Gastrocnemius medialis (tissue), 4 donors: Measurements from ENCODE around the gene MFSD6. TPM values are rescaled to one million over a fixed set of nuclear protein-coding genes. Genes with fewer than 3 reads are reported as not detected.

ENCODE experiments used
- ATAC-seq, 2 donors: fragments of 150-250 bp; one replicate each; pipeline ENCODE4 v1.9.1; 2016
- DNase-seq, 2 donors: peaks; one replicate each; pipeline ENCODE4 v3.0.0-alpha.2; 2019
- H3K27ac ChIP-seq, 4 donors: fragments of 200-600 bp; sonication (generic); 1 replicate in 1 of 4; 2 replicates in 3 of 4; pipeline ENCODE4 v1.5.1; 2016 to 2018; ENCODE audit warnings: mild to moderate bottlenecking in 2 of 4, moderate library complexity in 1 of 4
- H3K27me3 ChIP-seq, 3 donors: fragments of 200-600 bp; sonication (generic) in 2 of 3; 1 replicate in 1 of 3; 2 replicates in 2 of 3; pipeline versions ENCODE4 v1.5.1 to v1.6.0; 2016 to 2019; ENCODE audit warnings: mild to moderate bottlenecking in 1 of 3, moderate library complexity in 1 of 3
- H3K36me3 ChIP-seq, 2 donors: fragments of 200-600 bp; sonication (generic) in 1 of 2; one replicate each; pipeline ENCODE4 v1.5.1; 2017 to 2018
- H3K4me1 ChIP-seq, 2 donors: fragments of 200-600 bp; sonication (generic) in 1 of 2; one replicate each; pipeline ENCODE4 v1.5.1; 2016 to 2017; ENCODE audit warnings: mild to moderate bottlenecking in 2 of 2
- H3K4me3 ChIP-seq, 4 donors: fragments of 200-600 bp; sonication (generic) in 3 of 4; 1 replicate in 1 of 4; 2 replicates in 3 of 4; pipeline ENCODE4 v1.5.1; 2016 to 2019; ENCODE audit warnings: mild to moderate bottlenecking in 2 of 4
- H3K9me3 ChIP-seq, 3 donors: fragments of 200-600 bp; sonication (generic) in 2 of 3; 1 replicate in 1 of 3; 2 replicates in 2 of 3; pipeline ENCODE4 v1.5.1; 2016 to 2019
- POLR2A ChIP-seq, 2 donors: fragments of 450-650 bp; IDR thresholded peaks; one replicate each; pipeline ENCODE4 v1.6.1; 2017; ENCODE audit warnings: antibody characterized with exemption in 2 of 2, mild to moderate bottlenecking in 2 of 2, moderate library complexity in 2 of 2
- in situ Hi-C, 4 donors: fragments of 200-750 bp; cut with MboI; loops; one replicate each; pipeline versions ENCODE4 v1.15.0 to v1.8.0; 2017; ENCODE audit warnings: low sequenced_read_pairs in 4 of 4
- intact Hi-C: fragments of 100-400 bp; cut with DNase I; formaldehyde crosslinking; loops from one replicate; pipeline ENCODE4 v1.15.1; 2023; ENCODE audit warnings: low total_unique reads
- total RNA-seq, 4 donors: library from RNA; depleted of rRNA; stranded (reverse); fragments of >200 nt; gene quantifications; one replicate each; pipeline versions ENCODE4 v1.1.0 to v1.2.3, GENCODE V29; 2016
- TF ChIP-seq, protein P1 (sequence below), 5 experiments: fragments of 450-650 bp in 3 of 5; fragments of 200-600 bp in 2 of 5; sonication (generic) in 2 of 5; IDR thresholded peaks in 4 of 5; conservative IDR thresholded peaks in 1 of 5; 1 replicate in 4 of 5; 2 replicates in 1 of 5; pipeline ENCODE4 v1.5.1; 2016 to 2019; ENCODE audit warnings: antibody characterized with exemption in 5 of 5, mild to moderate bottlenecking in 3 of 5, moderate library complexity in 3 of 5

Gene MFSD6
- total RNA-seq, 4 donors from 2014 or later, result 9.3 to 20.3 (median 12.5) TPM

DNA sequence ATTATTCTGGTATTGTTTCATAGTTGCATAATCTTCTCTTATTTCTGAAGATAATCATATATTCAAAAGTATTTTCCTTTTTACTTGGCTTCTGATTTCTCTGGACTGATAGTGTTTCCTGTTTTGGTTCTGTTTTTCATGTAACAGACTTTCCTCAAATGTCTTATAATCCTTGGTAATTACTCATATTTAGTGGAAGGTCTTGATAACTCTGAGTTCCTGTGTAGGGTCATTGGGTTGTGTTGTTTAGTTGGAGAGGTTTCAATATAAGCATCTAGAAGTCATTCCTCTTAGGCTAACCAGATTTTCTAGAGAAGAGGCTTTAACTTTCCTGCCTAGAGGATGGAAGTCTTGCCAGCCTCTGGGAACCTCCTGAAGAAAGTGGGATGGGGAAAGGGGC lies 23.8 kb downstream of the MFSD6 start:
- intact Hi-C loops, result no loop called here
- no peak for TF ChIP-seq POLR2A (IDR thresholded peaks at IDR 0.05)
- ATAC-seq, result no peak
- Histone ChIP-seq H3K36me3 (peaks cover 0 to 8% of the 10 kb centered on the region in 2 donors), H3K4me1 (peaks cover 0 to 5% of the 10 kb centered on the region in 2 donors), H3K9me3 (no peaks in the 10 kb centered on the region), H3K27ac (no peak overlapping the region), H3K4me3 (no peak overlapping the region), H3K27me3 (no peaks in the 10 kb centered on the region)
- DNase-seq, result no peak
- in situ Hi-C loops, result no loop called here

DNA sequence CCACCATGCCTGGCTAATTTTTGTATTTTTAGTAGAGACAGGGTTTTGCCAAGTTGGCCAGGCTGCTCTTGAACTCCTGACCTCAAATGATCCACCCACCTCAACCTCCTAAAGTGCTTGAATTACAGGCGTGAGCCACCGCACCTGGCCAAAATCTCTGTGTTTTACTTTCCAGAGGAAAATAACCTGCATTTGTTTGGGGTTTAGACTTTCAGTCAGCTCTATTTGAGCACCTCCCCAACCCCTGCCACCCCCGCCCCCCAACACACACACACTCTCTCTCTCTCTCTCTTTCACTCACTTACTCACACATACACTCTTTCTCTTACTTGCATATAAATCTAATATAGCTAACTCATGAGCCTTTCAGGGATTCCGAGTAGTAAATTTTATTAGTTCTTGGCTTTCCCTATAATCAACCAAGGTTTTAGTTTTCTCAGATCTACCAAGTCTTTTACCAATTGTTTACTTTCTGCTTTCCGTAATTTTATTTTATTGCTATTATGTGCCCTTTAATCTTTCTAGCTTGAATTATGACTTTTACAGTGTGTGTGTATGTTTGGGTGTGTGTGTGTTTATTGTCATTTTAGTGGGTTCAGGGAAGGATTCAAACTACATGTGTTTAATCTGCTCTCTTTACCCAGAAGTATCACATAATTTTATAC lies 24.5 kb downstream of the MFSD6 start:
- Histone ChIP-seq H3K4me3 (no peak overlapping the region), H3K27ac (no peak overlapping the region), H3K36me3 (peaks cover 0 to 10% of the 10 kb centered on the region in 2 donors), H3K4me1 (peaks cover 0 to 5% of the 10 kb centered on the region in 2 donors), H3K27me3 (no peaks in the 10 kb centered on the region), H3K9me3 (no peaks in the 10 kb centered on the region)
- TF ChIP-seq POLR2A (IDR thresholded peaks at IDR 0.05), result no peak
- TF ChIP-seq, protein P1, sequence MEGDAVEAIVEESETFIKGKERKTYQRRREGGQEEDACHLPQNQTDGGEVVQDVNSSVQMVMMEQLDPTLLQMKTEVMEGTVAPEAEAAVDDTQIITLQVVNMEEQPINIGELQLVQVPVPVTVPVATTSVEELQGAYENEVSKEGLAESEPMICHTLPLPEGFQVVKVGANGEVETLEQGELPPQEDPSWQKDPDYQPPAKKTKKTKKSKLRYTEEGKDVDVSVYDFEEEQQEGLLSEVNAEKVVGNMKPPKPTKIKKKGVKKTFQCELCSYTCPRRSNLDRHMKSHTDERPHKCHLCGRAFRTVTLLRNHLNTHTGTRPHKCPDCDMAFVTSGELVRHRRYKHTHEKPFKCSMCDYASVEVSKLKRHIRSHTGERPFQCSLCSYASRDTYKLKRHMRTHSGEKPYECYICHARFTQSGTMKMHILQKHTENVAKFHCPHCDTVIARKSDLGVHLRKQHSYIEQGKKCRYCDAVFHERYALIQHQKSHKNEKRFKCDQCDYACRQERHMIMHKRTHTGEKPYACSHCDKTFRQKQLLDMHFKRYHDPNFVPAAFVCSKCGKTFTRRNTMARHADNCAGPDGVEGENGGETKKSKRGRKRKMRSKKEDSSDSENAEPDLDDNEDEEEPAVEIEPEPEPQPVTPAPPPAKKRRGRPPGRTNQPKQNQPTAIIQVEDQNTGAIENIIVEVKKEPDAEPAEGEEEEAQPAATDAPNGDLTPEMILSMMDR (IDR thresholded peaks at IDR 0.05 in 4 of 5, conservative IDR thresholded peaks at IDR 0.05 in 1 of 5), result no peak
- ATAC-seq (no peak), DNase-seq (no peak)
- in situ Hi-C loops (no loop called here), intact Hi-C loops (no loop called here)

DNA sequence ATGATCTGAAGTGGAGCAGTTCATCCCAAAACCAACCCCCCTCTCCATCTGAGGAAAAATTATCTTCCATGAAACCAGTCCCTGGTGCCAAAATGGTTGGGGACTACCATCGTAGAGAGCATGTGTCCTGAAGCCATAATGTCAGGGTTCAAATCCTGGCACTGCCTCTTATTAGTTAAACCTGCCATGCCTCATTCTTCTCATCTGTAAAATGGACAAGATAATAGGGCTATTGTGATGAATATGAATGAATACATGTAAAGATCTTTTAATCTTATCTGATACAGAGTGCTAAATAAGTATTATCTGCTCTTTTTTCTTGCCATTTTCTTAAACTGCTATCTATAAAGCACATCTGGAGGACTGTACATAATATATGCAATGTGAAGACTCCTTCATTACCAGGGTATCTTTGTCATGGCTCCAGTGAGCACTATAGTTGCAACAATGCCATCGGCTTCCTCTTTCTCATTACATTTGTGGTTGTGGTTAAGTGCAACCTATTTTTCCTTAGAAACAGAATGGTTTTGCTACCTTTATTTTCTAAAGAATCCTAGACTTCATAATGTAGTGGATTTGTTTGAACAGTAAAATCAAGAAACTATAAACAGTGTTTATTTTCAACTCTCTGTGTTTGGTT lies 27.0 kb downstream of the MFSD6 start:
- in situ Hi-C loops (no loop called here), intact Hi-C loops (no loop called here)
- Histone ChIP-seq H3K36me3 (peaks cover 0 to 10% of the 10 kb centered on the region in 2 donors), H3K27ac (no peak overlapping the region), H3K4me3 (no peak overlapping the region), H3K27me3 (no peaks in the 10 kb centered on the region), H3K9me3 (no peaks in the 10 kb centered on the region), H3K4me1 (peaks cover 0 to 5% of the 10 kb centered on the region in 2 donors)
- TF ChIP-seq, protein P1 (IDR thresholded peaks at IDR 0.05 in 4 of 5, conservative IDR thresholded peaks at IDR 0.05 in 1 of 5), result no peak
- no peak for TF ChIP-seq POLR2A (IDR thresholded peaks at IDR 0.05)
- no peak for DNase-seq
- ATAC-seq, result no peak

DNA sequence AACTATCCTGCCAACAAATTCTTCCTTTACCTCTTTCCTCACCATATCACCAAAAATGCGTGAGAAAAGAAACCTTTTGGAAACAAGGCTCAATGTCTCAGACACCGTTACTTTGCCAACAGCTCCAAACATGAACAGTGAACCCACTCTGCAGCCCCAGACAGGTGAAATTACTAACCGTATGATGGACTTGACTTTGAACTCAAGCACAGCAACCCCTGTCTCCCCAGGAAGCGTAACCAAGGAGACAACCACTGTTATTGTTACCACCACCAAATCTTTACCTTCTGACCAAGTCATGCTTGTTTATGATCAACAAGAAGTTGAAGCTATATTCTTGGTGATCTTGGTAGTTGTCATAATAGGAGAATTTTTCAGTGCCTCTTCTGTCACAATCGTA lies 28.4 kb downstream of the MFSD6 start:
- no peak for ATAC-seq
- Histone ChIP-seq H3K9me3 (no peaks in the 10 kb centered on the region), H3K4me3 (no peak overlapping the region), H3K36me3 (peaks cover 0 to 10% of the 10 kb centered on the region in 2 donors), H3K27me3 (no peaks in the 10 kb centered on the region), H3K4me1 (peaks cover 0 to 5% of the 10 kb centered on the region in 2 donors), H3K27ac (no peak overlapping the region)
- in situ Hi-C loops, result no loop called here
- DNase-seq, result no peak
- intact Hi-C loops, result no loop called here
- no peak for TF ChIP-seq POLR2A (IDR thresholded peaks at IDR 0.05)
- TF ChIP-seq, protein P1 (IDR thresholded peaks at IDR 0.05 in 4 of 5, conservative IDR thresholded peaks at IDR 0.05 in 1 of 5), result no peak

DNA sequence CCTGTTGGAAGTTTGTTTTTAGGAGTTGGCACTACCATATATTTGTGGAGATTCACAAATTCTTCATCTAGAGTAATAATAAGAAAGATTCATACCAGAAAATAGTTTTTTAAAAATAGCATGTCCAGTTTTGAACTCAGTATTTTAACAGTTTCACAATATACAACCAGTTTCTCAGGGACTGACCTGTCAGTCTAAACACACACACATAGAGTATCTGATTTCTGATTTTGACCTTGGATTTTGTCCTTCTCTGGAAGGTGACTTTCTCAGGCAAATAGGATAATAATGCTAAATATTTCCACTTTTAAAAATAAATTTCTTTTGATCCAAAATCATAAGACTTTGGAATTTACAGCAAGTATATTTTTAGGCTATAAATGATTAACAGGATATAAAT lies 32.0 kb downstream of the MFSD6 start:
- in situ Hi-C loops, result no loop called here
- Histone ChIP-seq H3K9me3 (no peaks in the 10 kb centered on the region), H3K4me1 (peaks cover 0 to 5% of the 10 kb centered on the region in 2 donors), H3K36me3 (peaks cover 0 to 10% of the 10 kb centered on the region in 2 donors), H3K27ac (no peak overlapping the region), H3K4me3 (no peak overlapping the region), H3K27me3 (no peaks in the 10 kb centered on the region)
- ATAC-seq, result no peak
- TF ChIP-seq POLR2A (IDR thresholded peaks at IDR 0.05), result no peak
- TF ChIP-seq, protein P1 (IDR thresholded peaks at IDR 0.05 in 4 of 5, conservative IDR thresholded peaks at IDR 0.05 in 1 of 5), result no peak
- intact Hi-C loops, result no loop called here
- DNase-seq, result no peak
